GM19452 (cell line): ENCODE results near the gene DENND11.
"Not testable (repeated sequence)": the region's sequence is repeated elsewhere in the genome, so short reads cannot be mapped to it uniquely, and the experiment has no call there.

Experiments
- ATAC-seq: cut with Tn5 transposase; IDR thresholded peaks from one replicate; pipeline ENCODE4 v1.9.1; 2021; ENCODE audit not compliant: unreplicated experiment

Gene DENND11

GRCh38 chr7:141709318-141709717, 7.4 kb upstream of the DENND11 start:
- ATAC-seq: no peak

GRCh38 chr7:141708351-141708750, 6.4 kb upstream of the DENND11 start, which contains the start of gene WEE2:
Gene WEE2, plus strand, starts transcription at chr7:141708353. Its CDS starts 406 bp downstream, at chr7:141708759.
- ATAC-seq: no peak

- no peak for ATAC-seq
Observed at GRCh38 chr7:141706239-141707064, 4.5 kb upstream of the DENND11 start.

GRCh38 chr7:141704741-141705140, 2.8 kb upstream of the DENND11 start:
- ATAC-seq: no peak

- ATAC-seq: no peak
Observed at GRCh38 chr7:141704112-141704511, 2.1 kb upstream of the DENND11 start.

DNA sequence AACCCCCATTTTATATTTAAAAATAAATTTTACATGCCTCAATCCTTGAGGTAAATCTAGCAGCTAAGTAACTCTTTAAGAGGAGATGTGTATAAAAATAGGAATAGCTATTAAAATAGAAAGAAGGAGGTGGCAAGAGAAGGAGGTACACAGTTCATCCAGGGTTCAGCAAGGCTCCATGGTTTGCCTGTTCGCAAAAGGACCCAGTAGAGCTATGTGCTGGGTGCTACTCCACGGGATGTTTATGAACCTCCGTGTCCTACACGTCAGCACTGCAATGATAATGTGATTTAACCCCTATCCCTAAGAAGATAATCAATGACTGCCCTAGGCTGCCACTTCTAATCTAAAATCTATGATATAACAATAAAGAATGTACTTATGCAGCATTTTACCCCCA, 926 bp upstream of the DENND11 start:
- no peak for ATAC-seq

DNA sequence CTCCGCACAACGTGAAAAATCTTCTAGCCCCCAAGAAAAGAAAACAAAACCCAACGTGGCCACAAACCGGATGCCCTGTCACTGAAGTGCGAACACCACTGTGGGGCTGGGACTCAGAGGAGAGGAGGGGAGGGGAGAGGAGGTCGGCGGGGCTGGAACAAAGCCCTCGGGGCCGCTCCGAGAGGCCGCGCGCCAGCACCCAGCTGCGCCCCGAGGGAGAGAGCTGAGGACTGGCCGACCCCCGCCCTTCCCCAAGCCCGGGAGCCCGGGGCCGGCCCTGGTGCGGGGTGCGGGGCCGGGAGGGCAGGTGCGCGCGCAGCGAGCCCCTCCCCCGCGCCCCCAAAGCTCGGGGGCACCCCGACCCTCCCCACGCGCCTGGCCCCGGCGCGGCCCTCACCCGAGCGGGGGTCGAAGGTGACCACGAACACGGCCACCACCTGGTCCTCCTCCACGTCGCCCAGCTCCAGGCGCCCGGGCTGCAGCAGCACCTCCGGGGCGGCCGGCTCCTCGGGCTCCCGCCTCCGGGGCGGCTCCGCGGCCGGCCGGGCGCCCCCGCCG, 398 bp downstream of the DENND11 start:
- ATAC-seq: peak; percentile 76

GRCh38 chr7:141700848-141701371, 1.1 kb downstream of the DENND11 start:
- no peak for ATAC-seq

DNA sequence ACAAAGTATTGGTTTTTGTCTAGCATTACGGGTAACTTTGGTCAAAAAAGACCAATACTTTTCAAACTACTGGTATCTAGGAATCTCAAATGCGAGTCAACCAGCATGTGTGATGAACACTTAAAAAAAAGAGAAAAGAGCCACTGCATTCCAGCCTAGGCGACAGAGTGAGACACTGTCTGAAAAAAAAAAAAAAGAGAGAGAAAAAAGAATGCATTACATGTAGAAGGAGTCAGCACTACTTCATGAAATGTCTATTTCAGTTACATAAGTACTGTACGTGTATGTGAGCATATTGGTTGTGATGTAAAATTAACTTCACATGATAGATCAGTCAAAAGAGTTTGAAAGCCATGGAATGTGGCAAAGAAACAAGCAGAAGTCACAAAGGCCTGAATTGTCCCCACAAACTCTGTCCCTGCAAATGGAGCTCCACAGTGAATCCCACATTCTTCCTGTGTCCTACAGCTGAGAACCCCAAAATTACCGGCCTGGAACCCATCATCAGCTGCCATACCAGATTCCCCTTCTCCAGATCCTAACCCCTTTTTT, 1.6 kb downstream of the DENND11 start:
- ATAC-seq: no peak

DNA sequence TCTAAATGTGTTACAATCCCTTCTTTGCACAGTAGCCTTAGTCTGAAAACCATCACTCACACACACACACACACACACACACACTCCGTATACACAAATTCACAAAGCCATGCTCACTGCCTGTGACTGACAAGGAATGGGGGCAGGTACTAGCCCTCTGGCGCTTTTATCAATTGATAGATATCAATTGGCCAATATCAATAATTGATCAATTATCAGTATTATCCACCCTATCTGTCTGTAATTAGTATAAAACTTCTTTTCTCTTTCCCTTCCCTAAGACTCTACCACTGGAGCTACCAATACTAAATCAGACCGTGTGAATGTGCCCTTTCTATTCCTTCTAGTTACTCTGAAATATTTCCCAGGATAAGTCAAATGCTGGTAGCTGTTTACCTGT, 2.1 kb downstream of the DENND11 start:
- no peak for ATAC-seq

GRCh38 chr7:141698247-141699015, 3.5 kb downstream of the DENND11 start:
- no peak for ATAC-seq

DNA sequence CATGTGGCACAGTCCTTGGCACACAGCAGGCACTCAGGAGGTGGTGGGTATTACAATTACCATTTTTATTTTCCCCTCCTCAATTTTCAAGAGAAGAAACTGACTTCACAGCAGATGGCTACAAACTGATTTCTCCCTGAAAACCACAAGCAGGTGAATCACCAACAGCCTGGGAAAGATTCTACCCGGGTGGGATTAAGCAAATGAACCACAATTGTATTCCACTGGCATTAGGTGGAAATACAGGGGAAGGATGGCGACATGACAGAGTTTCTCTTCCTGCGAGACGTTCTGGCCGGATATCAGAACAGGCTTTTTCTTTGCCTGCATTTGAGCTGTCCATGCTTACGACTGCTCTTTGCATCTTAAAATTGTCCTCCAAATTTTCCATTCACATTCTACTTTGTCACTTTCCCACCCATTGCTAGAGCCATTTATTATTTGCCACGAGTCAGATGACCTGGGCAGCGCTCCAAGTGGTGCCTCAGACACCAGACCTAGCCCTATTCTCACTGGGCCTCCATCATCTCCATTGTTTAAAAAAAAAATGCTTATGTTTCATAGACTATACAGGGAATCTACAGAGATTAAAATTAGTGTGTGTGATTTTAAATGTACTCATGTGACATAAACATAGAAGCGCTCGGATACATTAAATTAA, 4.6 kb downstream of the DENND11 start:
- no peak for ATAC-seq

DNA sequence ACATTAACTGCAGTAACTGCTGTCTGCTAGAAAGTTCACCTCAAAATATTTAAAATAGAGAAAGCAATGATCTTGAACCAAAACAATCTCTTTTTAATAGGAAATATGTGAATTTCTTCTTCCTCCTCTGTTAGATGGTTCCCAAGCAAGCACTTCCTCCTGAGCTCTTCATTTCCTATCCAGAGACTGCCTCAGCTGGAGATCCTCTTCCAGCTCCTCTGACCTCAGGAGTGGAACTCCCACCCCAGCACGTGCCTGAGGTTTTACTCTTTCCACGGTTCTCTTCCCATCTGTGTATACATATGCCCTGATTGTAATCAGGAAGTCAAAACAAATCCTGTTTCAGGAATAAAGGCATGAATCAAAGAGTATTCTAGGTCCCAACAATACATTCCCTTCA, 5.6 kb downstream of the DENND11 start:
- no peak for ATAC-seq

DNA sequence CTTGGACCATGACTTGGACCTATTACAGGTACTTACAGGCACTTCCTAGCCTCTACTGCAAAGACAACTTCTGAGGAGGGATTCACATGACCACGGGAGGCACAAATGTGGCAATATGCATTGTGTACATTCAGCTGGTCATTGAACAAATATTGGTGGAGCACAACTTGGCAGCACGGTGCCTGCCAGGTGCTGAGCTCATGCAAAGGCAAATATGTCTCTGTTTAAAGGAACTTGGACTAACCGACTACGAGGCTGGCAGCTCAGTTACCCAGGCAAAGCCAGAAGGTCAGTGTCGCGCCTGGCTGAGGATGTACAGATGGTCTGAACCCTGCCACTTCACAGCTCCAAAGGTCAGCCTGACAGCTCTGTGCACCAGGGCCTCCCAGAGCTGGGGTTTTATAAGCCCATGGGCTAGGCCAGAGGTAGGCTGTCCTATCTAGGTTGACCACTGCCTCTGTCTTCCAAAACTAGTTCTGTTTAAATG, 6.1 kb downstream of the DENND11 start:
- ATAC-seq: no peak

GRCh38 chr7:141693082-141693481, 8.9 kb downstream of the DENND11 start:
- no peak for ATAC-seq

- no peak for ATAC-seq
Observed at GRCh38 chr7:141691961-141692360, 10.0 kb downstream of the DENND11 start.

DNA sequence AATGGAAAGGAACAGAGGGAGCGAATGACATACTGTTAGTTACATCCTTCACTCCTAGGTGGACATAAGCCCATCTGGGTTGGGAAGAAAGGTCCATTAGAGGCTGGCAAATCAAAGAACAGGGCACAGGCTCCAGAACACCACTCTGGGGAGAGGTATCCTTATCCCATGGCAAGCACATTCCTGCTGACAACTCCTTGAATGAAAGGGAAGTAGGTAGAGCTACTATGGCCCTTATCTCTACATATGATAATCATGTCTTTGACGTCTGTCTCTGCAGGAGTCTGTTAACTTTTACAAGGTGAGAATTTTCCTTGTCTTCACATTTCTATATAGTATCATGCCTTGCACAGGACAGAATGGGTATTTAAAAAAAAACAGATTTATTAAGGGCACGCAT, 10.4 kb downstream of the DENND11 start:
- ATAC-seq: no peak

- not testable (repeated sequence) for ATAC-seq
Observed at GRCh38 chr7:141689072-141689825, 12.7 kb downstream of the DENND11 start.

- ATAC-seq: no peak
Observed at GRCh38 chr7:141688043-141688442, 13.9 kb downstream of the DENND11 start.

DNA sequence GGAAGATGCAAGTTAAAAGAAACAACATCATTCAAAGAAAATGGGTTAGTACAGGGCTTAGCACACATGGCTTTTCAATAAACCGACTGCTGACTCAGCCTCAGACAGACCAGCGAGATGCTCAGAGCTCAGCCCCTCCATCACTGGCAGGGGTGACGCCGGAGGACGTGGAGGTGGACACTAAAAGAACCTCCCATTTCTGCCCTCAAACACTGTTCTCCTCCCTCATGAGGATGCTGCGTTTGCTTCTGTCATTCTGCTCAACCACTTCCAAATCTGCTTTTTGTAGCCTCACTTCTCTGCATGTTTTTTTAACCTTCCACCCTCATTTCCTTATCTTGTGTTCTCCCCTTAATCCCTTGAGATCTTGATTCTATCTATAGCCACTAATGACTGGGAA, 15.3 kb downstream of the DENND11 start:
- no peak for ATAC-seq
